IPS-15b (cell line): ENCODE measurements around the gene CSF1R.
"Not testable (repeated sequence)": the region's sequence is repeated elsewhere in the genome, so short reads cannot be mapped to it uniquely, and the experiment has no call there.

Experiments
- H3K27me3 ChIP-seq: one replicate; pipeline ENCODE4 v1.6.1; 2013; ENCODE audit warnings: low read length; ENCODE audit not compliant: control insufficient read depth, insufficient read depth
- H3K36me3 ChIP-seq: one replicate; pipeline ENCODE4 v1.6.1; 2013; ENCODE audit warnings: low read length; ENCODE audit not compliant: control insufficient read depth, insufficient read depth
- H3K4me1 ChIP-seq: one replicate; pipeline ENCODE4 v1.6.1; 2013; ENCODE audit warnings: mild to moderate bottlenecking, low read length; ENCODE audit not compliant: control insufficient read depth, insufficient read depth
- H3K4me3 ChIP-seq: one replicate; pipeline ENCODE4 v1.5.1; 2013; ENCODE audit warnings: low read depth, low read length
- H3K9ac ChIP-seq: one replicate; pipeline ENCODE4 v1.6.1; 2013; ENCODE audit warnings: low read depth, mild to moderate bottlenecking, low read length
- H3K9me3 ChIP-seq: one replicate; pipeline ENCODE4 v1.6.1; 2013; ENCODE audit warnings: mild to moderate bottlenecking, low read length; ENCODE audit not compliant: control insufficient read depth, insufficient read depth

Gene CSF1R

GRCh38 chr5:150107909-150108447 is 21.6 kb upstream of the CSF1R start:
- Histone ChIP-seq H3K36me3 (no peaks in the 10 kb centered on the region), H3K4me1 (no peaks in the 10 kb centered on the region), H3K4me3 (no peak overlapping the region), H3K9me3 (no peaks in the 10 kb centered on the region), H3K27me3 (no peaks in the 10 kb centered on the region), H3K9ac (no peak overlapping the region)

DNA sequence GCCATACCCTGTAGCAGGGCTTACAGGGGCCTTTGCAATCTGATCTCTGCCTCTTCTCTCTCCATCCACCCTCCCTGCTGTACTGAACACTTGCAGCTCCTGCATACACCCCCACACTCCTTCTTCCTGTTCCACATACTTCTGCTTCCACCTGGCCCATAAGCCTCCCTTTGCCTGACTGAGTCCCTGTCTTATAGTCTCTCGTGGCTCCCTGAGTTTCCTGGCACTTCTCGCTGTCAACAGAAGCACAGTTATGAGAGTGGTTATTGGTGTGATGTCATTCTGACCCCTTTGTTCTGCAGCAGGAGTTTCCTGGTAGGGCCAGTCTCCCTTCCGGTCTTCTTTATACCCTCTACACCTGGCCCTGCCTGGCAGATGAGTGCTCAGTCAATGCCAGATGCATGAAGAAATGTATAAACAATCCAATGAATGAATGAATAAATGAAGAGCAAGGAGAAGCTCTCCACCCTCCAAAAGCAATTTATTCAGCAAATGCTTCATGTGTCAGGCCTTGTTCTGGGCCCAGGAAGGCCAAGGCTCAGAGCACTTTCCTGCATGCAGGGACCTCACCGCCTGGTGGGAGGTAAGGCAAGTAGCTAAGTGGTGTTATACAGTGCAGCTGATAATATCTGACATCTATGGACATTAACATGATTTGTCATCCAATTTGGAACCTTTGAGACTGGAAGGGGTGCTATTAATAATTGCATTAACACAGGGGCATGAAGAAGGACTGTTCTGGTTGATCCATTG is 20.5 kb upstream of the CSF1R start:
- no peak overlapping the region for H3K4me3 ChIP-seq
- H3K9me3 ChIP-seq: no peaks in the 10 kb centered on the region
- no peaks in the 10 kb centered on the region for H3K27me3 ChIP-seq
- H3K4me1 ChIP-seq: no peaks in the 10 kb centered on the region
- H3K9ac ChIP-seq: no peak overlapping the region
- H3K36me3 ChIP-seq: no peaks in the 10 kb centered on the region

- Histone ChIP-seq H3K27me3 (no peaks in the 10 kb centered on the region), H3K4me1 (no peaks in the 10 kb centered on the region), H3K9me3 (no peaks in the 10 kb centered on the region), H3K4me3 (no peak overlapping the region), H3K9ac (no peak overlapping the region), H3K36me3 (no peaks in the 10 kb centered on the region)
Measured at GRCh38 chr5:150105928-150106615, 19.7 kb upstream of the CSF1R start.

GRCh38 chr5:150104550-150104870 is 18.2 kb upstream of the CSF1R start:
- Histone ChIP-seq H3K27me3 (no peaks in the 10 kb centered on the region), H3K4me3 (no peak overlapping the region), H3K9ac (no peak overlapping the region), H3K4me1 (no peaks in the 10 kb centered on the region), H3K9me3 (no peaks in the 10 kb centered on the region), H3K36me3 (no peaks in the 10 kb centered on the region)

DNA sequence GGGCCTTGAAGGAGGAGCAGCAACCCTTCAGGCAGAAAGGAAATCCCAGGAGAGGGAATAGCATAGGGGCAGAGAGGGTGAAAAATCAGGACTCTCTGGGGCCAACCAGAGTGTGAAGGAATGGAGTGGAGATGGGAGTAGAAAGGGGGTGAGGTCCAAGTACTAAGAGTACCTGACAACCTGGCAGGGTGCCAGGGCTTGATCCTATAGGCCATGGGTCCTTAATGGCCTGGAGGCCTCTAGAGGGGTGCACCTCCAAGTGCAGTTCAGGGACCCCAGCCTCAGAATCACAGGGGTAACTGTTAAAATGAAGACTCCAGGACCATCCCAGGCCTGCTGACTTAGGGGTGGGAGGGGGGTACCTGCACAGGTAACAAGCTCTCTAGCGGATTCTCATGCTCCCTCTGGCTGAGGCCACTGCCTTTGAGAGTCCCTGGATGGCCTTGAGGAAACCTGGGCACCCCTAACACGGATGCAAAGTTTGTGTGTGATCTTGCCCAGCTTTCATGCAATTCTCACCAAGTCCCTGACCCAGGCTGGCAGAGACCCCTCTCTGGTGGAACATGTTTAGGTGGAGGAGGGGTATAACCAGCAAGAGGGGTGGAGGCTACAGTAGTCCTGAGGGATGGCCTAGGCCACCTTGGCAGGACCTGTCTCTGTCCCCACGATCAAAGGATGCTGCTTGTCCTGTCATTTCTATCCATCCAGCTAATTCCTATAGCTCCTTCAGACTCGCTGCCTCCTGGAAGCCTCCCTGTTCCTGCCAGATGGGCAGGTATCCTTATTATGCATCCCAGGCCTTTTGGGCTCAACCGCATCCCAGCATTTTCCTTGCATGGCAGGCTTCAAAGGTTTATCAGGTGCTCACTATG is 17.6 kb upstream of the CSF1R start:
- H3K9ac ChIP-seq: no peak overlapping the region
- H3K27me3 ChIP-seq: no peaks in the 10 kb centered on the region
- H3K4me3 ChIP-seq: no peak overlapping the region
- H3K4me1 ChIP-seq: no peaks in the 10 kb centered on the region
- no peaks in the 10 kb centered on the region for H3K36me3 ChIP-seq
- H3K9me3 ChIP-seq: no peaks in the 10 kb centered on the region

GRCh38 chr5:150101023-150101422 is 14.7 kb upstream of the CSF1R start:
- Histone ChIP-seq H3K4me1 (no peaks in the 10 kb centered on the region), H3K4me3 (no peak overlapping the region), H3K9ac (no peak overlapping the region), H3K9me3 (no peaks in the 10 kb centered on the region), H3K36me3 (no peaks in the 10 kb centered on the region), H3K27me3 (no peaks in the 10 kb centered on the region)

DNA sequence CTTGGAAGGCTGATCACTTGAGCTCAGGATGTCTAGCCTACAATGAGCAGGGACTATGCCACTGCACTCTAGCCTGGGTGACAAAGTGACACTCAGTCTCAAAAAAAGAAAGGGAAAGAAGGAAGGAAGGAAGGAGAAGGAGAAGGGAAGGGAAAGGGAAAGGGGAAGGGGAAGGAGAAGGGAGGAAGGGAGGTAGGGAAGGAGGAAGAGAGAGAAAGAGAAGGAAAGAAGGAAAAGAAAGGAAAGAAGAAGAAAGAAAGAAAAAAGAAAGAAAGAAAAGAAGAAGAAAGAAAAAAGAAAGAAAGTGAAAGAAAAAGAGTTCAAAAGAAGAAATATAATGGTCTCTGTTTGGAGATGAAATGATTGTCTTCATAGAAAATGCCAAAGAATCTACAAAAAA is 10.8 kb upstream of the CSF1R start:
- H3K4me1 ChIP-seq: no peaks in the 10 kb centered on the region
- no peaks in the 10 kb centered on the region for H3K36me3 ChIP-seq
- H3K4me3 ChIP-seq: no peak overlapping the region
- H3K27me3 ChIP-seq: peaks cover 2% of the 10 kb centered on the region
- H3K9ac ChIP-seq: no peak overlapping the region
- H3K9me3 ChIP-seq: no peaks in the 10 kb centered on the region

- Histone ChIP-seq H3K9me3 (no peaks in the 10 kb centered on the region), H3K36me3 (no peaks in the 10 kb centered on the region)
Measured at GRCh38 chr5:150092159-150092787, 5.9 kb upstream of the CSF1R start.

DNA sequence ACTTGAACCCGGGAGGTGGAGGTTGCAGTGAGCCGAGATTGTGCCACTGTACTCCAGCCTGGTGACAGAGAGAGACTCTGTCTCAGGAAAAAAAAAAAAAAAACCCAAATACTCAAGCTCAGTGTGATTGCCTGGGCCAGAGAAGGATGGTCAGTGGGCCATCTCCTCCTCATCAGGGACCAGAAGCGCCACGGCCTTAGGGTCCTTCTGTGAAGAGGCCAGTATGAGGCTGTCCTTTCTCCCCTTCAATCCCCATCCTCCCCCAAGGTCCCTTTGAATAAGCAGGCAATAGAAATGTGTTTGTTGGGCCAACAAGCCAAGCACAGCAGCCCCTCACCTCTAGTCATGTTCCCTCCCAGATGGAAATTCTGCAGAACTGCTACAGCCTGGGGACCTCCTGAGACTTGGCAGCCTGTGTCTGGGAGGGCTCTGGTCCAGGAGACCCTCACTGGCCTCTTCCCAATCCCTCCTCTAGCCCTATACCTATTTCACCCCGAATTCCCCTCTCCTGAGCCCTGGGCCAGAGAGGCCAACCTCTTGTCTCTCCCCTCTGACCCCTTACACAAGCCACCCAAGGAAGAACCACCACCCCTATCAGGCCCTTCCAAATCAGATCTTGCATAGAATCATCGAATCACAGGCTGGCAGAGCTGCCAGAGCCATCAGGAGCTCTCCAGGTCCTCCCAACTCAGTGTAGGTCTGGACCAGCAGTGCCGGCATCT is 1.0 kb downstream of the CSF1R start:
- H3K9me3 ChIP-seq: no peaks in the 10 kb centered on the region
- no peaks in the 10 kb centered on the region for H3K36me3 ChIP-seq
- no peak overlapping the region for H3K4me3 ChIP-seq
- no peak overlapping the region for H3K9ac ChIP-seq
- peaks cover 2% of the 10 kb centered on the region for H3K27me3 ChIP-seq
- no peaks in the 10 kb centered on the region for H3K4me1 ChIP-seq

More at GRCh38 chr5:150092159-150092787, 5.9 kb upstream of the CSF1R start:
- peaks cover 2% of the 10 kb centered on the region for H3K27me3 ChIP-seq
- no peak overlapping the region for H3K4me3 ChIP-seq
- no peak overlapping the region for H3K9ac ChIP-seq
- H3K4me1 ChIP-seq: no peaks in the 10 kb centered on the region

DNA sequence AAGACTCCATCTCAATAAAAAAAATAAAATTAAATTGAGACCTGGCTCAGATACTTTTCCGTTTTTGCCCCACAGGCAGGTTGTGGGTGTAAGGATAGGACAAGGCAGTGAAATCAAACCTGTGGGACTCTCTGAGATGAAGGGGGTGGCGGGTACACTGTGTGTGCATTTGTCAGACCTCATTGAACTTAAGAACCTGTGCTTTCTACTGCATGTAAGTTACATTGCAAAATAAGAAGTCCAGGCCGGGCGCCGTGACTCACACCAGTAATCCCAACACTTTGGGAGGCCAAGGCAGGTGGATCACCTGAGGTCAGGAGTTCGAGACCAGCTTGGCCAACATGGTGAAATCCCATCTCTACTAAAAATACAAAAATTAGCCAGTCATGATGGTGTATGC is 1.6 kb downstream of the CSF1R start:
- H3K36me3 ChIP-seq, H3K4me1 ChIP-seq, H3K27me3 ChIP-seq, H3K4me3 ChIP-seq, H3K9ac ChIP-seq, H3K9me3 ChIP-seq: not testable (repeated sequence)

DNA sequence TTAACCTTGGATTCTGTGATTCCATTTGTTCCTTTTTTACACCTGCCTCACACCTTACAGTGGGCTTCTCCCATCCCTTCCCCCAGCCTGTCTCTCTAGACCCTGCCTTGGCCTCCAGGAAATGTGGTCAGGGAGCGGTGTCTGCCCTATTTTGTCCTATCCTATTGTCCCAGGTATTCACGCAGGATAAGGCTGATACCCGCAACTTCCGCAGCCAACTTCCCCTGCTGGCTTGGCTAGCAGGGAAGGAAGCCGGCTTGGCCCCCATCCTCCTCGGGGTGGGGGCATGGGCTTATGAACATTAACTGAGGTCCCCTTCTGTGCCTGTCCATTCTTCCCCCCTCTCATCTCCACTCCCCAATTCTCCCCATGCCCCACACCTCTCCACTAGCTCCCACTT is 3.5 kb downstream of the CSF1R start:
- Histone ChIP-seq H3K4me3 (no peak overlapping the region), H3K9ac (no peak overlapping the region)

More for the DNA sequence above, 3.5 kb downstream of the CSF1R start:
- Histone ChIP-seq H3K27me3 (peaks cover 2% of the 10 kb centered on the region), H3K36me3 (no peaks in the 10 kb centered on the region), H3K4me1 (no peaks in the 10 kb centered on the region), H3K9me3 (no peaks in the 10 kb centered on the region)
